Tibial nerve (tissue), 4 donors: ENCODE results near the gene BARHL1. TPM values are rescaled to one million over a fixed set of nuclear protein-coding genes. Genes with fewer than 3 reads are reported as not detected.

Experiments
- DNase-seq, 2 donors: peaks; one replicate each; pipeline ENCODE4 v3.0.0-alpha.2; 2019; ENCODE audit warnings: low spot score in 2 of 2
- H3K27ac ChIP-seq, 4 donors: fragments of 200-600 bp; sonication (generic) in 3 of 4; one replicate each; pipeline ENCODE4 v1.5.1; 2017 to 2019; ENCODE audit warnings: mild to moderate bottlenecking in 1 of 4
- H3K27me3 ChIP-seq, 2 donors: fragments of 200-600 bp; sonication (generic) in 1 of 2; one replicate each; pipeline versions ENCODE4 v1.5.1 to v1.6.0; 2017 to 2019
- H3K36me3 ChIP-seq, 3 donors: fragments of 200-600 bp; sonication (generic); one replicate each; pipeline ENCODE4 v1.5.1; 2018 to 2019
- H3K4me1 ChIP-seq, 4 donors: fragments of 200-600 bp; sonication (generic) in 3 of 4; one replicate each; pipeline ENCODE4 v1.5.1; 2017 to 2019
- H3K4me3 ChIP-seq, 4 donors: fragments of 200-600 bp; sonication (generic) in 3 of 4; one replicate each; pipeline ENCODE4 v1.5.1; 2017 to 2019; ENCODE audit warnings: mild to moderate bottlenecking in 1 of 4, moderate library complexity in 1 of 4
- H3K9me3 ChIP-seq, 4 donors: fragments of 200-600 bp; sonication (generic) in 3 of 4; one replicate each; pipeline ENCODE4 v1.5.1; 2017 to 2019
- EP300 ChIP-seq, 2 donors: sonication (generic); formaldehyde crosslinking; IDR thresholded peaks; one replicate each; pipeline ENCODE4 v1.6.1; 2017; ENCODE audit warnings: antibody characterized with exemption in 2 of 2, mild to moderate bottlenecking in 1 of 2
- POLR2A ChIP-seq, 2 donors: fragments of 450-650 bp; IDR thresholded peaks; one replicate each; pipeline ENCODE4 v1.6.1; 2017; ENCODE audit warnings: antibody characterized with exemption in 2 of 2, mild to moderate bottlenecking in 2 of 2, moderate library complexity in 2 of 2
- WGBS, 2 donors: methylation state at CpG; one replicate each; pipeline ENCODE4 v1.1.5; 2018; 5-methylcytosine and 5-hydroxymethylcytosine counted together
- total RNA-seq, 4 donors: library from RNA; depleted of rRNA; stranded (reverse); fragments of >200 nt; gene quantifications; one replicate each; pipeline ENCODE4 v1.1.0, GENCODE V29; 2016
- TF ChIP-seq, protein P1 (sequence below), 5 experiments: fragments of 200-600 bp in 3 of 5; fragments of 450-650 bp in 2 of 5; sonication (generic) in 3 of 5; IDR thresholded peaks; one replicate each; pipeline ENCODE4 v1.5.1; 2016 to 2019; ENCODE audit warnings: antibody characterized with exemption in 5 of 5, mild to moderate bottlenecking in 3 of 5, moderate library complexity in 2 of 5

BARHL1 gene
- total RNA-seq, 4 donors from 2014 or later, result not detected

DNA sequence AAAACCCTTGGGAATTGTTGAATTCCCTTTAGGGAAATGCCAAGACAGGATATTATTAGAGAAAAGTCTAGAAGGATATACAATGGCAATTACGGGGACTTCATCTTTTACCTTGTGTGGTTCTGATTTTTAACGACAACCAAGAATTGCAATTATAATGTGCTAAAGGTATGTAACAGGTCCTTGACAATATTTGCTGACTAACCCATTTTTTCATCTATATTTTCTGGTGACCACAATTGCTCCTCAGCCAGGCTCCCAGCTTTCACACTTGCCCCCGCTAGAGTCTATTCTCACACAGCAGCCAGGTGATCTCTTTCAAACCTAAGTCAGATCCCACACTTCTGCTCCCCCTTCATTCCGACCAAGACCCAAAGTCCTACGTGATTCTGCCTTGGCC, 34.3 kb downstream of the BARHL1 start:
- DNase-seq, result no peak
- H3K27me3 ChIP-seq, result no peaks in the 10 kb centered on the region
- no peak for TF ChIP-seq POLR2A (IDR thresholded peaks at IDR 0.05)
- WGBS, 2 donors, result 90 to 93% methylated on average over 5 of the region's 5 CpGs
- H3K9me3 ChIP-seq, result no peaks in the 10 kb centered on the region
- H3K36me3 ChIP-seq, result peaks cover 0 to 93% (median 13%) of the 10 kb centered on the region in 3 donors
- no peak overlapping the region for H3K4me3 ChIP-seq
- no peak overlapping the region for H3K27ac ChIP-seq
- H3K4me1 ChIP-seq, result no peaks in the 10 kb centered on the region

DNA sequence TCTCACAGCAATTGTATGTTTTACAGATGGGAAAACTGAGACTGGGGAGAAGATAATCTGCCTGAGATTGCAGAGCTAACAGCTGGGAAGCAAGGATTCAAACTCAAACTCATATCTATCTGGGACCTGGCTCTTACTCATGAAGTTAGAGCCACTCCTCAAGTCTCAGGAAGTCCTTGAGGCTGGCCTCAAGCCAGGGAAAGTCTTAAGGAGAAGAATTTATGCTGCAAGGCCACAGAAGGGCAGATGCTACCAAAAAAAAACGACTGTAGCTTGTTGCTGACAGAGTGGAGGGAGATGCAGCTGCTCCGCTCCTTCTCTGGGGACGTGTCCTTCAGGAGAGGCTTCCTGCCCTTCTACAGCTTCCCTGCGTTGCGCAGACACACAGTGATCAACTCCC, 39.8 kb downstream of the BARHL1 start:
- Histone ChIP-seq H3K9me3 (no peaks in the 10 kb centered on the region), H3K27me3 (no peaks in the 10 kb centered on the region), H3K4me1 (peaks cover 0 to 5% (median 0%) of the 10 kb centered on the region in 4 donors), H3K4me3 (no peak overlapping the region), H3K36me3 (peaks cover 4 to 77% (median 9%) of the 10 kb centered on the region in 3 donors), H3K27ac (no peak overlapping the region)
- TF ChIP-seq EP300 (IDR thresholded peaks at IDR 0.05) (no peak), POLR2A (IDR thresholded peaks at IDR 0.05) (no peak)
- TF ChIP-seq, protein P1, sequence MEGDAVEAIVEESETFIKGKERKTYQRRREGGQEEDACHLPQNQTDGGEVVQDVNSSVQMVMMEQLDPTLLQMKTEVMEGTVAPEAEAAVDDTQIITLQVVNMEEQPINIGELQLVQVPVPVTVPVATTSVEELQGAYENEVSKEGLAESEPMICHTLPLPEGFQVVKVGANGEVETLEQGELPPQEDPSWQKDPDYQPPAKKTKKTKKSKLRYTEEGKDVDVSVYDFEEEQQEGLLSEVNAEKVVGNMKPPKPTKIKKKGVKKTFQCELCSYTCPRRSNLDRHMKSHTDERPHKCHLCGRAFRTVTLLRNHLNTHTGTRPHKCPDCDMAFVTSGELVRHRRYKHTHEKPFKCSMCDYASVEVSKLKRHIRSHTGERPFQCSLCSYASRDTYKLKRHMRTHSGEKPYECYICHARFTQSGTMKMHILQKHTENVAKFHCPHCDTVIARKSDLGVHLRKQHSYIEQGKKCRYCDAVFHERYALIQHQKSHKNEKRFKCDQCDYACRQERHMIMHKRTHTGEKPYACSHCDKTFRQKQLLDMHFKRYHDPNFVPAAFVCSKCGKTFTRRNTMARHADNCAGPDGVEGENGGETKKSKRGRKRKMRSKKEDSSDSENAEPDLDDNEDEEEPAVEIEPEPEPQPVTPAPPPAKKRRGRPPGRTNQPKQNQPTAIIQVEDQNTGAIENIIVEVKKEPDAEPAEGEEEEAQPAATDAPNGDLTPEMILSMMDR (IDR thresholded peaks at IDR 0.05), result no peak
- 69 to 76% methylated on average over 5 of the region's 5 CpGs for WGBS, 2 donors
- DNase-seq, result no peak

DNA sequence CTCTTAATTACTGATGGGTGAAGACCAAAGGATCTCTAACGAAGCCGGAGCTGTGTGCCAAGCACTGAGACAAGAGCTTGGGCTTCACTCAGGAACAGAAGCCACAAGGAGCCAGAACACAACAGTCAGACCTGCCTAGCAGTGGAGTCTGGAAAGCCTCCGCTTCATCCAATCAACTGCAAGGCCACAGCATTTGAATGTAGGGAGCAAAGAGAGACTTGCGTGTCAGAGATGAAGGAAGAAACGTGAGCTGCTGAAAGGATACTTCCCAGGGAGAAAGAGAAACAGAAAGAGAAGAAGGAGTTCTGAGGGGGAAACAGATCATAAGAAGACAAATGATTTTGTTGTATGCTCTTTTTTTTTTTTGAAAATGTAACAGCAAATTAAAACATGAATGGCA, 43.9 kb downstream of the BARHL1 start:
- peaks cover 0 to 5% (median 0%) of the 10 kb centered on the region in 4 donors for H3K4me1 ChIP-seq
- H3K27ac ChIP-seq, result peak overlapping the region in 2 of 4 donors; percentile 1 to 49
- peaks cover 7 to 81% (median 18%) of the 10 kb centered on the region in 3 donors for H3K36me3 ChIP-seq
- no peaks in the 10 kb centered on the region for H3K9me3 ChIP-seq
- no peaks in the 10 kb centered on the region for H3K27me3 ChIP-seq
- TF ChIP-seq POLR2A (IDR thresholded peaks at IDR 0.05) (no peak), EP300 (IDR thresholded peaks at IDR 0.05) (no peak)
- TF ChIP-seq, protein P1 (IDR thresholded peaks at IDR 0.05), result no peak
- DNase-seq, result no peak
- H3K4me3 ChIP-seq, result no peak overlapping the region
- 79 to 81% methylated on average over 5 of the region's 5 CpGs for WGBS, 2 donors

DNA sequence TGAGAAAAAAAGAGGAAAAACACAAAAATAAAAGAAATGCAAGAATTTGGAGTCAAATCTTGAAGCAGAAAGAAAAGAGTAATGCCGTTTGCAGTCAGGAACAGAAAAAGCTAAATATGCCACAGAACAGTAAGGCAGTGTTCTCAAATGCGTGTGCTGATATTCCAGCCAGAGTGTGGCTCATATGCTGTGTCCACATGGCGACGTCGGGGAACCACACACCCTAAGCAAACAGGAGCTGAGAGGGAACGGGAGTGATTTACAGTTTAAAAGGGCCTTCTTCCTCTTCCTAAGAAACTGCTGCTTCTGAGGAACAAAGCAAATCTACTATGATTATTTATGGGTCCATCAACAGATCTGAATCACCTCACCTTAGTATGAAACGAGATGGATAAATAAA, 44.7 kb downstream of the BARHL1 start:
- TF ChIP-seq EP300 (IDR thresholded peaks at IDR 0.05), result no peak
- no peak for TF ChIP-seq POLR2A (IDR thresholded peaks at IDR 0.05)
- TF ChIP-seq, protein P1 (IDR thresholded peaks at IDR 0.05), result no peak
- no peak for DNase-seq
- WGBS, 2 donors, result 48 to 56% methylated on average over 7 of the region's 7 CpGs
- Histone ChIP-seq H3K27me3 (no peaks in the 10 kb centered on the region), H3K9me3 (no peaks in the 10 kb centered on the region), H3K27ac (peak overlapping the region in 2 of 4 donors; percentile 9 to 49), H3K4me3 (no peak overlapping the region), H3K4me1 (peaks cover 0 to 5% (median 0%) of the 10 kb centered on the region in 4 donors), H3K36me3 (peaks cover 5 to 84% (median 18%) of the 10 kb centered on the region in 3 donors)

DNA sequence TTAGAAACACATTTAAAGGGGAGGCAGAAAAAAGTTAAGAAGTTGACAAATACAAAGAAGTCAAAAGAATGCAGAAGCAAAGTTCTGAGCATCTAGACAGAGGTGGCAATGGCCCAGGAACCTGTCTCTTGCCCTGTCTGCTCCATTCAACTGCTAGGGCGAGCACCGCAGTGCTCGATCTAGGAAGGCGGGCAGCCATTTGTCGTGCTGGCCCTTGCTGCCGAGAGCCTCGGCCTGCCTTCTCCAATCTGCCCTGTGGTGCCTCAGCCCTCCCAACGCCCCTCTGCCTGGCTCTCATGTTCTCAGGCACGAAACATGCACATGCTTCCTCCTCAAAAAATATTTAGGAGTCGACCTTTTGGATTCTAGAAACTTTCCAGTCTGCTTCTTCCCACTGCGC, 45.2 kb downstream of the BARHL1 start:
- H3K27ac ChIP-seq, result peak overlapping the region in 1 of 4 donors; percentile 9
- no peaks in the 10 kb centered on the region for H3K27me3 ChIP-seq
- 73 to 77% methylated on average over 11 of the region's 11 CpGs for WGBS, 2 donors
- H3K4me3 ChIP-seq, result no peak overlapping the region
- TF ChIP-seq, protein P1 (IDR thresholded peaks at IDR 0.05), result no peak
- TF ChIP-seq EP300 (IDR thresholded peaks at IDR 0.05) (no peak), POLR2A (IDR thresholded peaks at IDR 0.05) (no peak)
- peaks cover 3 to 84% (median 18%) of the 10 kb centered on the region in 3 donors for H3K36me3 ChIP-seq
- no peaks in the 10 kb centered on the region for H3K9me3 ChIP-seq
- no peak for DNase-seq
- peaks cover 0 to 5% (median 0%) of the 10 kb centered on the region in 4 donors for H3K4me1 ChIP-seq

DNA sequence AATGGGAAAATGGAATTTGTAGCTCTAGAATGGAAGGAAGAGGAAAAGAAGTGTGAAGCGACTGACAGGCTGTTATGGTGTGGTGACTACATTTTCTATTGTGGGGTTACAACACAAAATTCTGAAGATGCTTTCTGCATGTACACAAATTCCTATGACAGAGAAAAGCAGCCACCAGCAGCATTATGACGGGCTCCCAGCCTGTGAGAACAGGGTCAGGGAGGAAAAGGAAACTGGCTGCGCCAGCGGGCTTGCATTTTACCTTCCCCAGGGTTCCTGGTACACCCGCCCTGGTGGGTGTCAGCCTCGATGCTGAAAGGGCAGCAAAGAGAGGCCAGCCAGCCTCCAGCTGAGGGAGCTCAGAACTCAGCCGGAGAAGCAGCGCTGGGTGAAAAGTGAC, 46.3 kb downstream of the BARHL1 start:
- Histone ChIP-seq H3K9me3 (no peaks in the 10 kb centered on the region), H3K4me1 (peaks cover 0 to 5% (median 0%) of the 10 kb centered on the region in 4 donors), H3K27me3 (no peaks in the 10 kb centered on the region), H3K27ac (no peak overlapping the region), H3K4me3 (no peak overlapping the region), H3K36me3 (peaks cover 3 to 85% (median 18%) of the 10 kb centered on the region in 3 donors)
- no peak for DNase-seq
- WGBS, 2 donors, result 91 to 95% methylated on average over 8 of the region's 8 CpGs
- TF ChIP-seq, protein P1 (IDR thresholded peaks at IDR 0.05), result no peak
- TF ChIP-seq EP300 (IDR thresholded peaks at IDR 0.05), result no peak
- no peak for TF ChIP-seq POLR2A (IDR thresholded peaks at IDR 0.05)
